SU-DHL-6 (cell line): ENCODE measurements around the gene WNT2B.

Experiments used
- H2AFZ ChIP-seq: fragments of 200-600 bp; sonication (generic); 2 replicates; pipeline ENCODE4 v1.6.1; 2014; ENCODE audit warnings: low read depth, mild to moderate bottlenecking, moderate library complexity, mixed read lengths, antibody characterized with exemption, low read length; ENCODE audit not compliant: severe bottlenecking
- H3F3A ChIP-seq: fragments of 200-600 bp; shearing (Covaris generic); 2 replicates; pipeline ENCODE4 v1.6.0; 2016; ENCODE audit warnings: antibody characterized with exemption, mild to moderate bottlenecking; ENCODE audit not compliant: insufficient read depth
- H3K27ac ChIP-seq: fragments of 200-600 bp; sonication (generic); 2 replicates; pipeline ENCODE4 v1.5.1; 2016; ENCODE audit warnings: low read depth, mild to moderate bottlenecking, low read length, moderate library complexity, mixed read lengths
- H3K27me3 ChIP-seq: fragments of 200-600 bp; sonication (generic), shearing (Covaris generic); 2 replicates; pipeline ENCODE4 v1.6.0; 2014; ENCODE audit warnings: mild to moderate bottlenecking, low read length
- H3K36me3 ChIP-seq: fragments of 200-600 bp; sonication (generic); 2 replicates; pipeline ENCODE4 v1.6.1; 2014; ENCODE audit warnings: mild to moderate bottlenecking, low read length, mixed read lengths
- H3K4me2 ChIP-seq: fragments of 300-600, 200-600 bp; shearing (Covaris generic), sonication (generic); 2 replicates; pipeline ENCODE4 v1.6.0; 2014; ENCODE audit warnings: low read length, low read depth, mild to moderate bottlenecking; ENCODE audit not compliant: poor library complexity, severe bottlenecking
- H3K4me3 ChIP-seq: fragments of 200-600 bp; sonication (generic); 2 replicates; pipeline ENCODE4 v1.5.1; 2014; ENCODE audit warnings: antibody characterized with exemption, low read length, mild to moderate bottlenecking, mixed read lengths; ENCODE audit not compliant: insufficient read depth, poor library complexity, severe bottlenecking
- H3K79me2 ChIP-seq: fragments of 200-600 bp; sonication (generic); 2 replicates; pipeline ENCODE4 v1.6.1; 2014; ENCODE audit warnings: mild to moderate bottlenecking, low read length, moderate library complexity; ENCODE audit not compliant: insufficient read depth
- H3K9ac ChIP-seq: fragments of 200-600 bp; sonication (generic); 2 replicates; pipeline ENCODE4 v1.7.0; 2014; ENCODE audit warnings: mild to moderate bottlenecking, low read length
- H3K9me2 ChIP-seq: fragments of 200-600 bp; sonication (generic); replicated peaks from 2 replicates; pipeline ENCODE4 v1.6.1; 2014; ENCODE audit warnings: low read length; ENCODE audit not compliant: insufficient read depth
- H3K9me3 ChIP-seq: fragments of 200-600 bp; sonication (generic); 2 replicates; pipeline ENCODE4 v1.6.1; 2014; ENCODE audit warnings: low read length, mixed read lengths; ENCODE audit not compliant: insufficient read depth
- H4K20me1 ChIP-seq: fragments of 200-600 bp; sonication (generic); 2 replicates; pipeline ENCODE4 v1.6.1; 2014; ENCODE audit warnings: low read depth, mild to moderate bottlenecking, antibody characterized with exemption, low read length, moderate library complexity, mixed read lengths
- EZH2phosphoT487 ChIP-seq: fragments of 200-600 bp; sonication (generic), shearing (Covaris generic); conservative IDR thresholded peaks from 2 replicates; pipeline ENCODE4 v1.6.1; 2018; ENCODE audit warnings: mild to moderate bottlenecking, antibody characterized with exemption, low read length, moderate library complexity, mixed read lengths
- TF ChIP-seq, protein P1 (sequence below): fragments of 200-600 bp; sonication (generic); IDR thresholded peaks from one replicate; pipeline ENCODE4 v1.5.1; 2017; ENCODE audit warnings: antibody characterized with exemption, mild to moderate bottlenecking, low read length, moderate library complexity; ENCODE audit not compliant: insufficient read depth, poor library complexity, severe bottlenecking

The WNT2B gene

DNA sequence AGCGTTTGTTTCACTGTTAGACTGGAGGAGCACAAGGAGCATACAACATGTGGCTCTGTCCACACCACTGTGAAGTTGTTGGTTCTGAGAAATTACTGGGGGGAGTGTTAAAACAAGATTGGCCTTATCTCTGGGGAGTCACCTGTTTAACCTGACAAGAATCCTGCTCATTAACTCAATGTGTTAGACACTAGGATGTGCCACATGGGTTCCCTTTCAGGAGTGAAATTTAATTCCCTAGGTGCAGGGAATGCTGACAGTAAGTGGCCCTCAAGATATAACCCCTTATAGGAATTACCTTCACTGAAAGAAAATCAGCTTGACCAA, 45.8 kb upstream of the WNT2B start:
- no peak overlapping the region for H3K4me2 ChIP-seq
- no peak overlapping the region for H2AFZ ChIP-seq
- TF ChIP-seq, protein P1, sequence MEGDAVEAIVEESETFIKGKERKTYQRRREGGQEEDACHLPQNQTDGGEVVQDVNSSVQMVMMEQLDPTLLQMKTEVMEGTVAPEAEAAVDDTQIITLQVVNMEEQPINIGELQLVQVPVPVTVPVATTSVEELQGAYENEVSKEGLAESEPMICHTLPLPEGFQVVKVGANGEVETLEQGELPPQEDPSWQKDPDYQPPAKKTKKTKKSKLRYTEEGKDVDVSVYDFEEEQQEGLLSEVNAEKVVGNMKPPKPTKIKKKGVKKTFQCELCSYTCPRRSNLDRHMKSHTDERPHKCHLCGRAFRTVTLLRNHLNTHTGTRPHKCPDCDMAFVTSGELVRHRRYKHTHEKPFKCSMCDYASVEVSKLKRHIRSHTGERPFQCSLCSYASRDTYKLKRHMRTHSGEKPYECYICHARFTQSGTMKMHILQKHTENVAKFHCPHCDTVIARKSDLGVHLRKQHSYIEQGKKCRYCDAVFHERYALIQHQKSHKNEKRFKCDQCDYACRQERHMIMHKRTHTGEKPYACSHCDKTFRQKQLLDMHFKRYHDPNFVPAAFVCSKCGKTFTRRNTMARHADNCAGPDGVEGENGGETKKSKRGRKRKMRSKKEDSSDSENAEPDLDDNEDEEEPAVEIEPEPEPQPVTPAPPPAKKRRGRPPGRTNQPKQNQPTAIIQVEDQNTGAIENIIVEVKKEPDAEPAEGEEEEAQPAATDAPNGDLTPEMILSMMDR = no peak
- TF ChIP-seq EZH2phosphoT487 = no peak
- H3K4me3 ChIP-seq = no peak overlapping the region
- no peaks in the 10 kb centered on the region for H3K36me3 ChIP-seq
- H3K9ac ChIP-seq = no peak overlapping the region
- H3K9me2 ChIP-seq = no peaks in the 10 kb centered on the region
- H3K27ac ChIP-seq = no peak overlapping the region
- no peaks in the 10 kb centered on the region for H4K20me1 ChIP-seq
- H3K79me2 ChIP-seq = no peaks in the 10 kb centered on the region
- H3K9me3 ChIP-seq = no peaks in the 10 kb centered on the region
- H3F3A ChIP-seq = peaks cover 7% of the 10 kb centered on the region; the same call in 1 of the 2 replicates
- H3K27me3 ChIP-seq = no peaks in the 10 kb centered on the region

DNA sequence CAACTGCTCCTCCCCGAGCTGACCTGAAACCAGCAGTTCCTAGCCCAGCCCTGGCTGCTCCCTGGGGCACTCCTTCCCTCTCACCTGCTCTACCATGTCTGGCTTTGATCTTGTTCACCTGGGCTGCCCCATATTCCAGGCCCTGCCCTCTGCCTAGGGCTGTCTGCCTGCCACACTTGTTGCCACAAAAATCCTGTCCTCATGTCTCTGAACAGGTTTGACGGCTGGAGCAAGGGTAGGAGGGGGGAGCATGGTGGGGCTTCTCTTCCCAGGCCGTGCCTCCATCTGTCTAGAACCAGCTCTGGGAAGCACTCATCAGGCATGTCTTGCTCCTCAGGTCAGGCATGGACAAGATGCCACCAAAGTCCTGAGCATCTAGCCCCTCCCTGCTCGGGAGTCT, 44.3 kb upstream of the WNT2B start:
- Histone ChIP-seq H2AFZ (no peak overlapping the region), H4K20me1 (no peaks in the 10 kb centered on the region), H3K36me3 (no peaks in the 10 kb centered on the region), H3K9me3 (no peaks in the 10 kb centered on the region), H3K4me3 (no peak overlapping the region), H3K79me2 (no peaks in the 10 kb centered on the region), H3K9ac (no peak overlapping the region), H3F3A (peaks cover 7% of the 10 kb centered on the region; the same call in 1 of the 2 replicates), H3K4me2 (no peak overlapping the region), H3K9me2 (no peaks in the 10 kb centered on the region), H3K27me3 (no peaks in the 10 kb centered on the region), H3K27ac (no peak overlapping the region)
- TF ChIP-seq, protein P1 = no peak
- no peak for TF ChIP-seq EZH2phosphoT487

DNA sequence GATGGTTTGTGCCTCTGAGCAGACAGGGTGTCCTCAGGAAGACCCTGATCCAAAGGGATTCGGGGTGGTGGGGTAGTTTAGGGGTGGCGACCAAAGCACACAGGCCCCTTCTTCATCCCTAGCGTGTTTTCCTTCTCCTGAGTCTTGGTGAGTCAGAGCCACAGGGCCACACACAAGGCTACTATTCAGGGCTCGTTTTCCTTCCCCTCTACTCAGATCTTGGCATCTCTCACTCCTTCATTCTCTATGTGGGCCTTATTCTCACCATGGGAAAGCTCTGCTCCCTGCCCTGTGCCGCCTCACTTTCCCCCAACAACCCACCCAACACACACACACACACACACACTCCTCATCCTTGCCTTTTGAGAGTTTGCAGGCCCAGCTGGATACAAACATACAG, 43.6 kb upstream of the WNT2B start:
- Histone ChIP-seq H3K27ac (no peak overlapping the region), H3F3A (peaks cover 7% of the 10 kb centered on the region; the same call in 1 of the 2 replicates), H3K9me3 (no peaks in the 10 kb centered on the region), H3K79me2 (no peaks in the 10 kb centered on the region), H3K27me3 (no peaks in the 10 kb centered on the region), H3K9ac (no peak overlapping the region), H2AFZ (peak overlapping the region; percentile 96), H3K4me3 (no peak overlapping the region), H3K4me2 (no peak overlapping the region), H3K36me3 (no peaks in the 10 kb centered on the region), H3K9me2 (no peaks in the 10 kb centered on the region), H4K20me1 (no peaks in the 10 kb centered on the region)
- TF ChIP-seq, protein P1 = no peak
- TF ChIP-seq EZH2phosphoT487 = no peak
